ENCODE measurements around the gene ATG101.

The ATG101 gene

DNA sequence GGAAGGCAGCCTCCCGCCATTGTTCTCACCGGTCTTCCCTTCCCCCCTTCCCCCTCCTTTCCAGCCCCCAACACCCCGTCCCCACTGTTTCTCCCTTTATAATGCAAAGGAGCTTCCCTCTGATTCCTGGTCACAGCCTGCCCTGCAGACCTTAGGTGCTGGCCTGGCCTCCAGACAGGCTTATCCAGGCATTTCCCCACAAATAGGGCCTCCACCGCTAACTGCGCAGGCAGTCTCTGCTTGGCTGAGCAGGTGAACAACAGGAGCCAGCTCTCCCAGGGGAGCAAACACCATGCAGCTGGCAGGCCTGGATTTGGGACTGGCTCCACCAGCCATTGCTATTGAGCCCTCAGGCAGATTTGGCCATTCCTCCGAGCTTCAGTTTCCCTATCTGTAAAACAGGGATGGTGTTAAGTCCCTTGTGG is 55.7 kb downstream of the ATG101 start:
- 0 out of 2 replicates have a peak, but pooled peaks cover 4% of the 10 kb centered on the region for H3F3A ChIP-seq (ENCODE audit: control insufficient read depth, insufficient read depth)
- H3K4me2 ChIP-seq (ENCODE audit: low read length), result no peak overlapping the region
- no peaks in the 10 kb centered on the region for H3K9me3 ChIP-seq (ENCODE audit: control insufficient read depth, insufficient read depth, low read length)
- no peaks in the 10 kb centered on the region for H3K27me3 ChIP-seq (ENCODE audit: control insufficient read depth, low read length)
- TF ChIP-seq EZH2phosphoT487 (IDR thresholded peaks at IDR 0.05; ENCODE audit: borderline replicate concordance, low read length), result no peak
- TF ChIP-seq, protein P1, sequence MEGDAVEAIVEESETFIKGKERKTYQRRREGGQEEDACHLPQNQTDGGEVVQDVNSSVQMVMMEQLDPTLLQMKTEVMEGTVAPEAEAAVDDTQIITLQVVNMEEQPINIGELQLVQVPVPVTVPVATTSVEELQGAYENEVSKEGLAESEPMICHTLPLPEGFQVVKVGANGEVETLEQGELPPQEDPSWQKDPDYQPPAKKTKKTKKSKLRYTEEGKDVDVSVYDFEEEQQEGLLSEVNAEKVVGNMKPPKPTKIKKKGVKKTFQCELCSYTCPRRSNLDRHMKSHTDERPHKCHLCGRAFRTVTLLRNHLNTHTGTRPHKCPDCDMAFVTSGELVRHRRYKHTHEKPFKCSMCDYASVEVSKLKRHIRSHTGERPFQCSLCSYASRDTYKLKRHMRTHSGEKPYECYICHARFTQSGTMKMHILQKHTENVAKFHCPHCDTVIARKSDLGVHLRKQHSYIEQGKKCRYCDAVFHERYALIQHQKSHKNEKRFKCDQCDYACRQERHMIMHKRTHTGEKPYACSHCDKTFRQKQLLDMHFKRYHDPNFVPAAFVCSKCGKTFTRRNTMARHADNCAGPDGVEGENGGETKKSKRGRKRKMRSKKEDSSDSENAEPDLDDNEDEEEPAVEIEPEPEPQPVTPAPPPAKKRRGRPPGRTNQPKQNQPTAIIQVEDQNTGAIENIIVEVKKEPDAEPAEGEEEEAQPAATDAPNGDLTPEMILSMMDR (IDR thresholded peaks at IDR 0.05; ENCODE audit: low read depth, low read length, poor library complexity, severe bottlenecking), result no peak
- peaks cover 39% of the 10 kb centered on the region for H3K4me1 ChIP-seq (ENCODE audit: control insufficient read depth, low read length)
- no peaks in the 10 kb centered on the region for H3K36me3 ChIP-seq (ENCODE audit: control insufficient read depth, low read length)
- no peaks in the 10 kb centered on the region for H3K9me2 ChIP-seq (replicated peaks; ENCODE audit: control insufficient read depth, low read length)
- no peak overlapping the region for H3K4me3 ChIP-seq (ENCODE audit: low read length)
- no peak overlapping the region for H3K27ac ChIP-seq (ENCODE audit: low read depth, low read length)
- H4K20me1 ChIP-seq (ENCODE audit: control insufficient read depth, insufficient read depth, low read depth, low read length), result no peaks in the 10 kb centered on the region
- H3K79me2 ChIP-seq (ENCODE audit: control insufficient read depth, low read length), result no peaks in the 10 kb centered on the region

DNA sequence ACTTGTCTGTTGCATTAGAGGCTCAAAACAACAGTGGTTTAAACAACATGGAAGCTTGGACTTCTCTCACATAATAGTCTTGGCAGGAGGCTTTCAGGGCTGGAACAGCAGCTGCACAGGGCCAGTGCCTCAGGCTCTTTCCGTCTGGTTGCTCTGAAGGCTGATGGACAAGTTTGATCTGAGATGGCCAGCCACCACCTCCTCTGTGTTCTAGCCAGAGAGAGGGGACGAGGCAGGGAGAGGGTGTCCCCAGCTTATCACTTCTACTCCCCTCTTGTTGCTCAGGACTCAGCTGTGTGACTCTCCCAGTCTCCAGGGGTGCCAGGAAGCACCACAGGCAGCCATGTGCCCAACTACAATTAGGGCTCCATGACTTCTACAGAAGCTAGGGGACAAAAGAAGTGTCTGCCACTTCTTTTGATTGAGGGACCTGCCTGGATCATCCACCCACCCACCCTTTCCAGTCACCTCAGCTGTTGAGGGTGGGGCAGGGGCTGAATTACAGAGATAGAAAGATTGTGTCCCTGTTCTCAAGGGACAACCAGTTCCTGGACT is 56.3 kb downstream of the ATG101 start:
- TF ChIP-seq, protein P1 (IDR thresholded peaks at IDR 0.05; ENCODE audit: low read depth, low read length, poor library complexity, severe bottlenecking), result no peak
- TF ChIP-seq EZH2phosphoT487 (IDR thresholded peaks at IDR 0.05; ENCODE audit: borderline replicate concordance, low read length), result no peak
- Histone ChIP-seq H3K79me2 (ENCODE audit: control insufficient read depth, low read length) (no peaks in the 10 kb centered on the region), H3K9me3 (ENCODE audit: control insufficient read depth, insufficient read depth, low read length) (no peaks in the 10 kb centered on the region), H3K27ac (ENCODE audit: low read depth, low read length) (no peak overlapping the region), H3K27me3 (ENCODE audit: control insufficient read depth, low read length) (no peaks in the 10 kb centered on the region), H3K9me2 (replicated peaks; ENCODE audit: control insufficient read depth, low read length) (no peaks in the 10 kb centered on the region), H3K4me3 (ENCODE audit: low read length) (no peak overlapping the region), H3F3A (ENCODE audit: control insufficient read depth, insufficient read depth) (0 out of 2 replicates have a peak, but pooled peaks cover 4% of the 10 kb centered on the region), H3K4me1 (ENCODE audit: control insufficient read depth, low read length) (peaks cover 35% of the 10 kb centered on the region), H3K36me3 (ENCODE audit: control insufficient read depth, low read length) (no peaks in the 10 kb centered on the region), H3K4me2 (ENCODE audit: low read length) (no peak overlapping the region), H4K20me1 (ENCODE audit: control insufficient read depth, insufficient read depth, low read depth, low read length) (no peaks in the 10 kb centered on the region)
